ENCODE data around the gene PFDN2. TPM values are rescaled to one million over a fixed set of nuclear protein-coding genes. Genes with fewer than 3 reads are reported as not detected.
A peak's percentile ranks its signal among the peaks of the same experiment; 100 is the strongest.

Gene PFDN2
- total and polyA plus RNA-seq, 10 of the 15 experiments (the other 5 are each of a cell fraction or from before 2014, with no cell fraction given), result 30.0 to 141 (median 80.5) TPM

- no TSS peak for BruUV-seq (replicated peaks)
- ATAC-seq, result no peak
- DNase-seq (ENCODE audit: low read depth, low spot score), result no peak
- no peak overlapping the region for H3K9ac ChIP-seq (ENCODE audit: control insufficient read depth, insufficient read depth, low read length)
- H3K79me2 ChIP-seq (ENCODE audit: control insufficient read depth, insufficient read depth, low read length), result peaks cover 41% of the 10 kb centered on the region
- ChIA-PET RAD21 (ENCODE audit: unreplicated experiment) (interaction anchor here (1.0 to 7.1 kb wide), 11 partner anchors 16 to 363 kb away, joined by 3 to 107 read pairs (median 5); partner anchors contain the start of genes DEDD, F11R, KLHDC9 and TSTD1), CTCF (interaction anchor here (0.7 to 8.6 kb wide), 20 partner anchors 9 to 424 kb away, joined by 3 to 111 read pairs (median 5); partner anchors contain the start of genes DEDD, F11R, KLHDC9 and NDUFS2), POLR2A (interaction anchor here (0.7 to 6.8 kb wide), 13 partner anchors 19 to 363 kb away, joined by 3 to 139 read pairs (median 6); partner anchors contain the start of genes DEDD, F11R, KLHDC9 and PPOX), SMC1A (ENCODE audit: uncharacterized antibody, unreplicated experiment) (interaction anchor here (0.6 to 9.0 kb wide), 24 partner anchors 9 to 415 kb away, joined by 3 to 134 read pairs (median 4); partner anchors contain the start of genes DEDD, F11R, KLHDC9 and NDUFS2)
- in situ Hi-C loops (cut with MboI), result no loop called here
- H3K27me3 ChIP-seq (replicated peaks in 1 of 2; ENCODE audit: control insufficient read depth in 2 of 2, insufficient read depth in 2 of 2, low read length in 1 of 2), result no peaks in the 10 kb centered on the region
- TF ChIP-seq NR2C2 (IDR thresholded peaks at IDR 0.05; ENCODE audit: borderline replicate concordance, control insufficient read depth, insufficient read length, low read depth), result no peak
- TF ChIP-seq SMC3 (IDR thresholded peaks at IDR 0.05; ENCODE audit: borderline replicate concordance, low read length), result no peak
- TF ChIP-seq CBFB (IDR thresholded peaks at IDR 0.05; ENCODE audit: low read depth), result no peak
- TF ChIP-seq NR2F1 (conservative IDR thresholded peaks at IDR 0.05), result no peak
- TF ChIP-seq SIX5 (IDR thresholded peaks at IDR 0.05; ENCODE audit: low read depth, low read length, severe bottlenecking), result no peak
- TF ChIP-seq, protein P1, sequence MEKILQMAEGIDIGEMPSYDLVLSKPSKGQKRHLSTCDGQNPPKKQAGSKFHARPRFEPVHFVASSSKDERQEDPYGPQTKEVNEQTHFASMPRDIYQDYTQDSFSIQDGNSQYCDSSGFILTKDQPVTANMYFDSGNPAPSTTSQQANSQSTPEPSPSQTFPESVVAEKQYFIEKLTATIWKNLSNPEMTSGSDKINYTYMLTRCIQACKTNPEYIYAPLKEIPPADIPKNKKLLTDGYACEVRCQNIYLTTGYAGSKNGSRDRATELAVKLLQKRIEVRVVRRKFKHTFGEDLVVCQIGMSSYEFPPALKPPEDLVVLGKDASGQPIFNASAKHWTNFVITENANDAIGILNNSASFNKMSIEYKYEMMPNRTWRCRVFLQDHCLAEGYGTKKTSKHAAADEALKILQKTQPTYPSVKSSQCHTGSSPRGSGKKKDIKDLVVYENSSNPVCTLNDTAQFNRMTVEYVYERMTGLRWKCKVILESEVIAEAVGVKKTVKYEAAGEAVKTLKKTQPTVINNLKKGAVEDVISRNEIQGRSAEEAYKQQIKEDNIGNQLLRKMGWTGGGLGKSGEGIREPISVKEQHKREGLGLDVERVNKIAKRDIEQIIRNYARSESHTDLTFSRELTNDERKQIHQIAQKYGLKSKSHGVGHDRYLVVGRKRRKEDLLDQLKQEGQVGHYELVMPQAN (conservative IDR thresholded peaks at IDR 0.05), result no peak
- TF ChIP-seq BACH1 (IDR thresholded peaks at IDR 0.05; ENCODE audit: borderline replicate concordance), result no peak
- TF ChIP-seq, protein P2, sequence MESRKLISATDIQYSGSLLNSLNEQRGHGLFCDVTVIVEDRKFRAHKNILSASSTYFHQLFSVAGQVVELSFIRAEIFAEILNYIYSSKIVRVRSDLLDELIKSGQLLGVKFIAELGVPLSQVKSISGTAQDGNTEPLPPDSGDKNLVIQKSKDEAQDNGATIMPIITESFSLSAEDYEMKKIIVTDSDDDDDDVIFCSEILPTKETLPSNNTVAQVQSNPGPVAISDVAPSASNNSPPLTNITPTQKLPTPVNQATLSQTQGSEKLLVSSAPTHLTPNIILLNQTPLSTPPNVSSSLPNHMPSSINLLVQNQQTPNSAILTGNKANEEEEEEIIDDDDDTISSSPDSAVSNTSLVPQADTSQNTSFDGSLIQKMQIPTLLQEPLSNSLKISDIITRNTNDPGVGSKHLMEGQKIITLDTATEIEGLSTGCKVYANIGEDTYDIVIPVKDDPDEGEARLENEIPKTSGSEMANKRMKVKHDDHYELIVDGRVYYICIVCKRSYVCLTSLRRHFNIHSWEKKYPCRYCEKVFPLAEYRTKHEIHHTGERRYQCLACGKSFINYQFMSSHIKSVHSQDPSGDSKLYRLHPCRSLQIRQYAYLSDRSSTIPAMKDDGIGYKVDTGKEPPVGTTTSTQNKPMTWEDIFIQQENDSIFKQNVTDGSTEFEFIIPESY (IDR thresholded peaks at IDR 0.05), result no peak
- no peak for TF ChIP-seq NBN (IDR thresholded peaks at IDR 0.05)
- TF ChIP-seq CBX3 (IDR thresholded peaks at IDR 0.05; ENCODE audit: borderline replicate concordance, low read depth), result no peak
- TF ChIP-seq, protein P3, sequence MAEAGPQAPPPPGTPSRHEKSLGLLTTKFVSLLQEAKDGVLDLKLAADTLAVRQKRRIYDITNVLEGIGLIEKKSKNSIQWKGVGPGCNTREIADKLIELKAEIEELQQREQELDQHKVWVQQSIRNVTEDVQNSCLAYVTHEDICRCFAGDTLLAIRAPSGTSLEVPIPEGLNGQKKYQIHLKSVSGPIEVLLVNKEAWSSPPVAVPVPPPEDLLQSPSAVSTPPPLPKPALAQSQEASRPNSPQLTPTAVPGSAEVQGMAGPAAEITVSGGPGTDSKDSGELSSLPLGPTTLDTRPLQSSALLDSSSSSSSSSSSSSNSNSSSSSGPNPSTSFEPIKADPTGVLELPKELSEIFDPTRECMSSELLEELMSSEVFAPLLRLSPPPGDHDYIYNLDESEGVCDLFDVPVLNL (IDR thresholded peaks at IDR 0.05; ENCODE audit: low read depth, low read length), result no peak
- no peak for TF ChIP-seq STAT1 (conservative IDR thresholded peaks at IDR 0.05)
- no peak for TF ChIP-seq LARP7 (IDR thresholded peaks at IDR 0.05)
- no peak overlapping the region; the same call in 1 of the 2 replicates for H3K4me2 ChIP-seq (ENCODE audit: control insufficient read depth, insufficient read depth)
- 95% methylated on average over 4 of the region's 4 CpGs for WGBS (ENCODE audit: insufficient coverage, insufficient replicate concordance, low lambda C conversion rate, missing lambda C conversion rate)
- H2AFZ ChIP-seq (ENCODE audit: control insufficient read depth, low read depth, low read length), result no peak overlapping the region; the same call in 1 of the 2 replicates
- no peaks in the 10 kb centered on the region for H3K9me3 ChIP-seq (replicated peaks; ENCODE audit: control insufficient read depth, insufficient read depth, low read length)
- intact Hi-C loops (cut with micrococcal nuclease; ENCODE audit: unreplicated experiment), result loop anchor here (1.0 to 2.0 kb wide), 2 partner anchors 26 to 62 kb away; partner anchors contain the start of gene DEDD
- FAIRE-seq, result no peak
- H3K4me3 ChIP-seq, result no peak overlapping the region
- peaks cover 11% of the 10 kb centered on the region; the same call in 1 of the 2 replicates for H4K20me1 ChIP-seq (ENCODE audit: control insufficient read depth, insufficient read depth)
- H3K27ac ChIP-seq (ENCODE audit: control insufficient read depth, insufficient read depth), result peak overlapping the region; percentile 98
- H3K4me1 ChIP-seq (ENCODE audit: control insufficient read depth, insufficient read depth, low read length), result peaks cover 20% of the 10 kb centered on the region
- 0 out of 4 replicates have a peak, but pooled peaks cover 0 to 9% of the 10 kb centered on the region in 2 experiments for H3K36me3 ChIP-seq (ENCODE audit: control insufficient read depth in 2 of 2, insufficient read depth in 2 of 2, low read length in 1 of 2)
Measured at GRCh38 chr1:161070761-161071160, 47.1 kb downstream of the PFDN2 start.
